Measurements from ENCODE around the gene TBC1D22A.

DNA sequence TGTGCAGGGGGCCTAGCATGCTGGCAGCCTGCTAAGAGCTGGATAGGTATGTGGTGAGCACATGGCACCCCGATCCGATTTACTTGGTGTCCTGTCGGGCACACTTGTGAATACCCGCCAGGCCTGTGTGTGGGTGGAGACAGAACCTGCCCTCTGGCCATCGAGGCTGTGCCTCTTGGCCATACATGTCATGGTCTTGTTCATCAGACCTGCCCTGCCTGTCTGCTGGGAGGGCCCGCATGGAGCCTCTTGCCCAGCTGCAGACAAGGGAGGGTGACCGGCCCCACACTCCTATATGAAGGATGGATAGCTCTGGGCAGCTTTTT, 310.2 kb downstream of the TBC1D22A start:
- no peak for TF ChIP-seq POLR2A (IDR thresholded peaks at IDR 0.05)
- TF ChIP-seq CTCF (IDR thresholded peaks at IDR 0.05) = no peak
